Stimulated activated CD4-positive, alpha-beta T cell treated with anti-CD3 and anti-CD28 coated beads, Interleukin-12 subunit alpha, Interleukin-12 subunit beta, amount 100 ng/mL, for 4 hours (primary cell): ENCODE data around the gene TRPC4.
"Not testable (repeated sequence)": the region's sequence is repeated elsewhere in the genome, so short reads cannot be mapped to it uniquely, and the experiment has no call there.

Experiments used
- DNase-seq: peaks from one replicate; pipeline ENCODE4 v3.0.0-alpha.2; 2020

The TRPC4 gene

GRCh38 chr13:37816276-37816675, 53.3 kb downstream of the TRPC4 start:
- DNase-seq: no peak

GRCh38 chr13:37811441-37811840, 58.1 kb downstream of the TRPC4 start:
- no peak for DNase-seq

GRCh38 chr13:37806666-37807065, 62.9 kb downstream of the TRPC4 start:
- no peak for DNase-seq

GRCh38 chr13:37797631-37798030, 71.9 kb downstream of the TRPC4 start:
- DNase-seq: no peak

- not testable (repeated sequence) for DNase-seq
These were observed 72.8 kb downstream of the TRPC4 start for GRCh38 chr13:37796795-37797194.

GRCh38 chr13:37795326-37795725, 74.2 kb downstream of the TRPC4 start:
- no peak for DNase-seq

- no peak for DNase-seq
These were observed 77.9 kb downstream of the TRPC4 start for GRCh38 chr13:37791699-37792098.

- DNase-seq: no peak
These were observed 81.2 kb downstream of the TRPC4 start for GRCh38 chr13:37788346-37788745.

- no peak for DNase-seq
These were observed 91.9 kb downstream of the TRPC4 start for GRCh38 chr13:37777676-37778075.

- DNase-seq: no peak
These were observed 93.7 kb downstream of the TRPC4 start for GRCh38 chr13:37775871-37776270.

GRCh38 chr13:37772644-37773043, 96.9 kb downstream of the TRPC4 start:
- DNase-seq: no peak

- DNase-seq: no peak
These were observed 100.0 kb downstream of the TRPC4 start for GRCh38 chr13:37769545-37769944.

- no peak for DNase-seq
These were observed 100.5 kb downstream of the TRPC4 start for GRCh38 chr13:37769078-37769477.

- DNase-seq: no peak
These were observed 103.1 kb downstream of the TRPC4 start for GRCh38 chr13:37766502-37766901.

GRCh38 chr13:37755349-37755748, 114.2 kb downstream of the TRPC4 start:
- DNase-seq: no peak

- DNase-seq: no peak
These were observed 115.8 kb downstream of the TRPC4 start for GRCh38 chr13:37753776-37754175.

GRCh38 chr13:37752146-37752545, 117.4 kb downstream of the TRPC4 start:
- no peak for DNase-seq

GRCh38 chr13:37751025-37751424, 118.5 kb downstream of the TRPC4 start:
- no peak for DNase-seq

GRCh38 chr13:37748913-37749312, 120.7 kb downstream of the TRPC4 start:
- no peak for DNase-seq

- no peak for DNase-seq
These were observed 122.4 kb downstream of the TRPC4 start for GRCh38 chr13:37747071-37747612.

- DNase-seq: no peak
These were observed 128.0 kb downstream of the TRPC4 start for GRCh38 chr13:37741536-37741935.

GRCh38 chr13:37736045-37736444, 133.5 kb downstream of the TRPC4 start:
- DNase-seq: no peak

- DNase-seq: no peak
These were observed 134.3 kb downstream of the TRPC4 start for GRCh38 chr13:37735293-37735692.

- DNase-seq: no peak
These were observed 139.7 kb downstream of the TRPC4 start for GRCh38 chr13:37729876-37730275.

- DNase-seq: no peak
These were observed 153.0 kb downstream of the TRPC4 start for GRCh38 chr13:37716420-37717195.
